Right atrium auricular region (tissue), 2 donors: Measurements from ENCODE around the gene LEPR. TPM values are rescaled to one million over a fixed set of nuclear protein-coding genes. Genes with fewer than 3 reads are reported as not detected.
A peak's percentile ranks its signal among the peaks of the same experiment; 100 is the strongest.
"Not testable (repeated sequence)": the region's sequence is repeated elsewhere in the genome, so short reads cannot be mapped to it uniquely, and the experiment has no call there.

ENCODE experiments used
- DNase-seq: peaks from one replicate; pipeline ENCODE4 v3.0.0-alpha.2; 2019; ENCODE audit warnings: low spot score
- H3K27ac ChIP-seq, 2 donors: fragments of 200-600 bp; sonication (generic); 1 replicate in 1 of 2; 2 replicates in 1 of 2; pipeline ENCODE4 v1.5.1; 2016 to 2019
- H3K27me3 ChIP-seq, 2 donors: fragments of 200-600 bp; sonication (generic); one replicate each; pipeline versions ENCODE4 v1.5.1 to v1.6.0; 2017 to 2019
- H3K36me3 ChIP-seq: fragments of 200-600 bp; sonication (generic); one replicate; pipeline ENCODE4 v1.5.1; 2016
- H3K4me1 ChIP-seq, 2 donors: fragments of 200-600 bp; sonication (generic); one replicate each; pipeline versions ENCODE4 v1.5.1 to v1.6.0; 2017 to 2019
- H3K4me3 ChIP-seq, 2 donors: fragments of 200-600 bp; sonication (generic); 1 replicate in 1 of 2; 2 replicates in 1 of 2; pipeline ENCODE4 v1.5.1; 2017 to 2019; ENCODE audit warnings: mild to moderate bottlenecking in 1 of 2, moderate library complexity in 1 of 2
- H3K9me3 ChIP-seq, 2 donors: fragments of 200-600 bp; sonication (generic); one replicate each; pipeline ENCODE4 v1.5.1; 2019
- CTCF ChIP-seq, 2 donors: fragments of 200-600 bp; sonication (generic); IDR thresholded peaks; one replicate each; pipeline ENCODE4 v1.5.1; 2019; ENCODE audit warnings: antibody characterized with exemption in 2 of 2
- total RNA-seq, 2 donors: library from RNA; depleted of rRNA; stranded (reverse); fragments of >200 nt; gene quantifications; one replicate each; pipeline ENCODE4 v1.1.0, GENCODE V29; 2016

The LEPR gene
- 10 to 100 TPM; 10.8 to 25.2 TPM for total RNA-seq

DNA sequence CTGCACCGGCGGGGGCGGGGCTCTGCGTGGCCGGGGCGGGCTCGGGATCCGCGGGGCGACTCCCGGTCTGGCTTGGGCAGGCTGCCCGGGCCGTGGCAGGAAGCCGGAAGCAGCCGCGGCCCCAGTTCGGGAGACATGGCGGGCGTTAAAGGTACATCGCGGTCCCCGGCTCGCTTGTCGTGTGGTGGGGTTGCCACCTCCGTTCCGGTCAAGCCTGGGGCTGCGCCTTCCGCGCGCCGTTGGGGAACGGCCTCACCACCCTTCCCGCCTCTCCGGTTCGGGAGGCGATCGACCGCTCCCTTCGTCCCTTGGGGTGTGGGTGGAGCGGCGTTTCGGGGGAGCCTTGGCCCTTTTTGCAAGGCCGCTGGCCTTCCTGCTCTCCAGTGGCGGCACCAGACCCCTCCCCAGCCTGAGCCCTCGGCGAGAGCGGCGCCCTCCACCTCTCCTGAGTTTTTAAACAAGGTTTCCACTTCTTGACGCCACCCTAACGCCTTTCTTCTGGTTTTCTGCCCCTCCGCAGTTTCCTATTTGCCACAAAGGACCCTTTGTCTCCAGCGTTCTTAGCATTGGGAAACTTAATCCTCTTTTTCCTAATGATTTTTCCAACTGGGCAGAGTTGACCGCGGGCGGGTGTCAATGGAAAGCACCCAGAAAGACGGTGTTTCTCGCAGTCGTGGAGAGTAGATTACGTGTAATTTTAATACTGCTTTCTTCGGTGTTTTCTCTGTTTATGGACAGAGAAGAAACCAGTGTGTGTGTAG is at the start of gene LEPR, which contains the start of gene LEPROT:
Gene LEPR, plus strand, starts transcription at position 79 of the 761 bp plus-strand sequence. CDS start 144,898 bp downstream, outside the sequence.
Gene LEPROT, plus strand, starts transcription at position 79 of the 761 bp plus-strand sequence. Its CDS starts 57 bp downstream, at position 136.
- Histone ChIP-seq H3K27ac (peak within 1 kb of the TSS; percentile 95 to 97), H3K9me3 (no peaks in the 10 kb centered on the region), H3K27me3 (no peaks in the 10 kb centered on the region), H3K4me3 (peak within 1 kb of the TSS; percentile 73 to 93), H3K36me3 (peaks cover 10% of the 10 kb centered on the region), H3K4me1 (peaks cover 0 to 33% of the 10 kb centered on the region in 2 donors)
- TF ChIP-seq CTCF (IDR thresholded peaks at IDR 0.05), result no peak
- no peak for DNase-seq

- TF ChIP-seq CTCF (IDR thresholded peaks at IDR 0.05), result no peak
- Histone ChIP-seq H3K4me3 (no peak overlapping the region), H3K36me3 (no peaks in the 10 kb centered on the region), H3K9me3 (no peaks in the 10 kb centered on the region), H3K4me1 (no peaks in the 10 kb centered on the region), H3K27me3 (no peaks in the 10 kb centered on the region), H3K27ac (no peak overlapping the region)
- no peak for DNase-seq
Observed at GRCh38 chr1:65371544-65371943, 48.9 kb upstream of the LEPR start.

DNA sequence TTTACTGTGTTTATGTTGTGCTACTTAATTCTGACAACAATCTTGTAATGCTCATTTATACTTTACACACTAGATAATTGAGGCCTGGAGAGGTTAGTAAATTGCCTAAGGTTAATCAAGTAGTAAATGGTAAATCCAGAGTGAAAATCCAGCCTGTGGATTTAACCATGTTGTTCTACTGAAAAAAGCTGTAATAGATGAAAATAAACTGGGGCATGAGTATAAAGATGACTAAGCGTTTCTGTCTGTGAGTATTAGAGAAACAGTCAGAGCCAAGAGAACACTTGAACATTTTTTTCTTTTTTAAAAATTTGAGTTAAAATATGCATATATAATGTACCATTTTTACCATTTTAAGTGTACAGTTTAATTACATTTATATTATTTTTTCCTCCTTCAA is 47.9 kb upstream of the LEPR start:
- H3K4me3 ChIP-seq, result no peak overlapping the region
- no peaks in the 10 kb centered on the region for H3K36me3 ChIP-seq
- no peak for DNase-seq
- H3K27me3 ChIP-seq, result no peaks in the 10 kb centered on the region
- H3K27ac ChIP-seq, result no peak overlapping the region
- no peak for TF ChIP-seq CTCF (IDR thresholded peaks at IDR 0.05)
- H3K4me1 ChIP-seq, result no peaks in the 10 kb centered on the region
- no peaks in the 10 kb centered on the region for H3K9me3 ChIP-seq

- Histone ChIP-seq H3K4me3 (no peak overlapping the region), H3K9me3 (no peaks in the 10 kb centered on the region), H3K4me1 (no peaks in the 10 kb centered on the region), H3K27ac (no peak overlapping the region), H3K36me3 (no peaks in the 10 kb centered on the region), H3K27me3 (no peaks in the 10 kb centered on the region)
- DNase-seq, result no peak
- no peak for TF ChIP-seq CTCF (IDR thresholded peaks at IDR 0.05)
Observed at GRCh38 chr1:65377496-65378246, 42.8 kb upstream of the LEPR start.

DNA sequence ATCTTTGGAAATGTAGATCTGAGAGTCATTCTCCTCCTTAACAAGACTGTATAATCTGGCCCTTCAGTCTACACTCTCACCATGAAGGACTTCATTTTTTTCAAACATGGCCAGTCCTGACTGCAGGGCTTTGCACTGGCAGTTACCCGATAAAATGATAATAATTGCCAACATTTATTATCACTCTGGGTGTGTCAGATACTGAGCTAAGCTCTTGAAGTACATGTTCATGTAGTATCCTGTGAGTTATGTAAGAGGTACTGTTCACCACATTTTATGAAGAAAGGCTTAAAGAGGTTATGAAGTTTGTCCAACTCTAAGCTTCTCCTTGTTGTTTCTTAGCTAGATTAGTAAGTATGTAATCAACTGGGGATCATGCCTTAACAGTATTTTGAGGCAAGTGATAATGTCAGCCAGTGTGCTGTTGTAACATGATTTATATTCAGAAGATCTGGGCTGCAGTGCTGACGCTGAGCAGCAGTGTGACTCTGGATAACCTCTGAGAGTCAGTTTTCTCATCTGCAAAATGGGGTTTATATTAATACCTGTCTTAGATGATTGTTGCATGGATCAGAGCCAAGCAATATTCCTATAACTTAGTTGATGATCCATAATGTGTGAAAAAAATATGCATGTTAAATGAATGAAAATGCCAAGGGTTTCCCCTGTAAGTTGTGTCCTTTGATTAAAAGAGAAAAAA is 42.1 kb upstream of the LEPR start:
- no peak overlapping the region for H3K27ac ChIP-seq
- H3K4me3 ChIP-seq, result no peak overlapping the region
- no peaks in the 10 kb centered on the region for H3K36me3 ChIP-seq
- no peaks in the 10 kb centered on the region for H3K27me3 ChIP-seq
- H3K9me3 ChIP-seq, result no peaks in the 10 kb centered on the region
- no peaks in the 10 kb centered on the region for H3K4me1 ChIP-seq
- no peak for DNase-seq
- TF ChIP-seq CTCF (IDR thresholded peaks at IDR 0.05), result no peak

GRCh38 chr1:65384426-65384825 is 36.0 kb upstream of the LEPR start:
- H3K36me3 ChIP-seq, H3K4me3 ChIP-seq, H3K4me1 ChIP-seq, H3K9me3 ChIP-seq, DNase-seq, H3K27ac ChIP-seq, H3K27me3 ChIP-seq: not testable (repeated sequence)
